ENCODE data around the gene AGR2. TPM values are rescaled to one million over a fixed set of nuclear protein-coding genes. Genes with fewer than 3 reads are reported as not detected.
A peak's percentile ranks its signal among the peaks of the same experiment; 100 is the strongest.

Gene AGR2
- total RNA-seq, 1 experiment from 2014 or later: 76.1 TPM

DNA sequence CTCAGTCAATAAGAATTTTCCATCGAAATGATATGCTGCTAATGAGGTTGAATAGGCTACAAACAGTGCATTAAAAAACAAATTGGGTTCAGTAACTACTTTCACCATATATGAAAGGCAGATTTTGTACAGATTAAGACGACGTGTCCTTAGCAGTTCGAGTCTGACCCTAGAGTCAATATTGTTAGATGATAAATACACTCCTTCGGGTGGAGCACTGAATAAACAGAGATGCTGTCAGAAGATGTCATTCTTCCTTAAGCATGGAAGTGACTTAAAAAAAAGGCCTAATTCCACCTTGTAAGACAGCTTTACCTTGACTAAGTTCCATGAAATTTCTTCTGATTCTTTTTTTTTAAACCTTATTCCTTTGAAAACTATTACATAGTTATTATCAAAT is 5.8 kb upstream of the AGR2 start:
- H3K79me2 ChIP-seq (ENCODE audit: low read depth): no peaks in the 10 kb centered on the region
- ChIA-PET POLR2A (ENCODE audit: unreplicated experiment) (no interaction called here), CTCF (no interaction called here)
- H3K27me3 ChIP-seq (ENCODE audit: insufficient read depth, low read depth): no peaks in the 10 kb centered on the region
- H3K9me2 ChIP-seq (ENCODE audit: insufficient read depth): no peaks in the 10 kb centered on the region
- TF ChIP-seq EZH2 (IDR thresholded peaks at IDR 0.05; ENCODE audit: low read depth): no peak
- TF ChIP-seq, protein P1, sequence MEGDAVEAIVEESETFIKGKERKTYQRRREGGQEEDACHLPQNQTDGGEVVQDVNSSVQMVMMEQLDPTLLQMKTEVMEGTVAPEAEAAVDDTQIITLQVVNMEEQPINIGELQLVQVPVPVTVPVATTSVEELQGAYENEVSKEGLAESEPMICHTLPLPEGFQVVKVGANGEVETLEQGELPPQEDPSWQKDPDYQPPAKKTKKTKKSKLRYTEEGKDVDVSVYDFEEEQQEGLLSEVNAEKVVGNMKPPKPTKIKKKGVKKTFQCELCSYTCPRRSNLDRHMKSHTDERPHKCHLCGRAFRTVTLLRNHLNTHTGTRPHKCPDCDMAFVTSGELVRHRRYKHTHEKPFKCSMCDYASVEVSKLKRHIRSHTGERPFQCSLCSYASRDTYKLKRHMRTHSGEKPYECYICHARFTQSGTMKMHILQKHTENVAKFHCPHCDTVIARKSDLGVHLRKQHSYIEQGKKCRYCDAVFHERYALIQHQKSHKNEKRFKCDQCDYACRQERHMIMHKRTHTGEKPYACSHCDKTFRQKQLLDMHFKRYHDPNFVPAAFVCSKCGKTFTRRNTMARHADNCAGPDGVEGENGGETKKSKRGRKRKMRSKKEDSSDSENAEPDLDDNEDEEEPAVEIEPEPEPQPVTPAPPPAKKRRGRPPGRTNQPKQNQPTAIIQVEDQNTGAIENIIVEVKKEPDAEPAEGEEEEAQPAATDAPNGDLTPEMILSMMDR (conservative IDR thresholded peaks at IDR 0.05): no peak
- peak in 1 of 2 experiments; percentile 56 for DNase-seq
- no peaks in the 10 kb centered on the region for H3K36me3 ChIP-seq (ENCODE audit: low read depth)
- no peak overlapping the region for H3K4me2 ChIP-seq
- no peaks in the 10 kb centered on the region; the same call in none of the 2 replicates for H3K9me3 ChIP-seq (ENCODE audit: insufficient read depth, low read depth)
- peaks cover 36% of the 10 kb centered on the region for H3K4me1 ChIP-seq (replicated peaks; ENCODE audit: insufficient read depth)
- no peak overlapping the region for H3K4me3 ChIP-seq
- no TSS peak for BruUV-seq (replicated peaks)
- H2AFZ ChIP-seq: 0 out of 2 replicates have a peak overlapping the region, but pooled peaks have one; percentile 5
- H4K20me1 ChIP-seq (ENCODE audit: insufficient read depth): no peaks in the 10 kb centered on the region
- intact Hi-C loops (cut with micrococcal nuclease; ENCODE audit: unreplicated experiment): no loop called here
- 0 out of 2 replicates have a peak overlapping the region, but pooled peaks have one; percentile 67 for H3K27ac ChIP-seq
- H3F3A ChIP-seq (ENCODE audit: insufficient read depth, low read depth): peaks cover 16% of the 10 kb centered on the region

DNA sequence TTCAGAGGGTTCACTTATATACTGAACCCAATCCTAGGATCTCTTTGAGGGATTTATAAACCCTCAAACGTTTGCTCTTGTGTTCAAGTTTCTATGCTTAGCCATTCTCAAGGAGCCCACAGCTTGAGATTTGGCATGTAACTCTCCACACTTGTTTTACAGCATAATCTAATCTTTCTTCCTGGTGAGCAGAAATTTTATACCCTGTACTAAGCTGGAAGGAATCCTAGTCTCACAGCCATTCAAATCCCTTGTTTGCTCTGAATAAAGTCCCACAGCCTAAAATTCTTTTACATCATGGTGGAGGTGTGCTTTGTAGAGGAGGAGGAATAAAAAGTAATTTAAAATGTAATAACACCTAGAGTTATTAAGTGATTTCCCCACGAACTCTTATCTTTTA is 5.3 kb upstream of the AGR2 start:
- Histone ChIP-seq H3K79me2 (ENCODE audit: low read depth) (no peaks in the 10 kb centered on the region), H3K4me3 (no peak overlapping the region), H3K27me3 (ENCODE audit: insufficient read depth, low read depth) (no peaks in the 10 kb centered on the region), H3K4me1 (replicated peaks; ENCODE audit: insufficient read depth) (peaks cover 40% of the 10 kb centered on the region), H3K27ac (no peak overlapping the region), H2AFZ (no peak overlapping the region), H3K4me2 (no peak overlapping the region), H3F3A (ENCODE audit: insufficient read depth, low read depth) (peaks cover 20% of the 10 kb centered on the region), H3K9me2 (ENCODE audit: insufficient read depth) (no peaks in the 10 kb centered on the region), H3K36me3 (ENCODE audit: low read depth) (no peaks in the 10 kb centered on the region), H3K9me3 (ENCODE audit: insufficient read depth, low read depth) (no peaks in the 10 kb centered on the region; the same call in none of the 2 replicates), H4K20me1 (ENCODE audit: insufficient read depth) (no peaks in the 10 kb centered on the region)
- BruUV-seq (replicated peaks): no TSS peak
- CTCF ChIA-PET: no interaction called here
- no peak for TF ChIP-seq EZH2 (IDR thresholded peaks at IDR 0.05; ENCODE audit: low read depth)
- TF ChIP-seq, protein P1 (conservative IDR thresholded peaks at IDR 0.05): no peak
- POLR2A ChIA-PET (ENCODE audit: unreplicated experiment): no interaction called here
- intact Hi-C loops (cut with micrococcal nuclease; ENCODE audit: unreplicated experiment): no loop called here
- DNase-seq: no peak

DNA sequence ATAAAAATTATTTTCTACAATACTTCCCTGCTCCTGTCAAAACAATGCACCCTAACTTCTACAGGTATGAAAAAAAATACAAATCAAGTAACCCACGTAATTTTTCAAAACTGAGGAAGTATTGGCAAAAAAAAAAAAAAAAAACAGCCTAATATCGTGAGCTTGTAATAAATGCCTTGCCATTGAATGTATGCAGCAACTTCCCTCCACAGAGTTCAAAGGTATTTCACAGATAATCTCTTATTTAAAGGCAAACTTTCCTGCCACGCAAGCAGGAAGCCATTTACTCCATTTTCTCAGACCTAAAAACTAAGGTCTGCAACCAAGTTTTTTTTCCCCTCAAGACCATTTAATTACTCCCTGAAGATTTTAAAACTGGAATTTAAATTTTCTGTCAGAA is 642 bp upstream of the AGR2 start:
- H3K4me3 ChIP-seq: peak overlapping the region; percentile 55; the same call in 1 of the 2 replicates
- peak overlapping the region; percentile 77 for H3K4me2 ChIP-seq
- H3F3A ChIP-seq (ENCODE audit: insufficient read depth, low read depth): peaks cover 29% of the 10 kb centered on the region
- peak overlapping the region; percentile 67 for H3K27ac ChIP-seq
- peaks cover 10% of the 10 kb centered on the region for H3K79me2 ChIP-seq (ENCODE audit: low read depth)
- BruUV-seq (replicated peaks): no TSS peak
- POLR2A ChIA-PET (ENCODE audit: unreplicated experiment): interaction anchor here (0.6 to 0.7 kb wide), 3 partner anchors 12 to 86 kb away, joined by 3 to 6 read pairs (median 6); no protein-coding TSS in a partner anchor
- TF ChIP-seq, protein P1 (conservative IDR thresholded peaks at IDR 0.05): no peak
- TF ChIP-seq EZH2 (IDR thresholded peaks at IDR 0.05; ENCODE audit: low read depth): no peak
- no peaks in the 10 kb centered on the region for H4K20me1 ChIP-seq (ENCODE audit: insufficient read depth)
- no peaks in the 10 kb centered on the region; the same call in 1 of the 2 replicates for H3K9me3 ChIP-seq (ENCODE audit: insufficient read depth, low read depth)
- intact Hi-C loops (cut with micrococcal nuclease; ENCODE audit: unreplicated experiment): loop anchor here (1.0 to 10.0 kb wide), 3 partner anchors 42 to 499 kb away; no protein-coding TSS in a partner anchor
- H3K9me2 ChIP-seq (ENCODE audit: insufficient read depth): no peaks in the 10 kb centered on the region
- H3K27me3 ChIP-seq (ENCODE audit: insufficient read depth, low read depth): no peaks in the 10 kb centered on the region
- H2AFZ ChIP-seq: peak overlapping the region; percentile 29
- DNase-seq: peak in 1 of 2 experiments; percentile 37
- CTCF ChIA-PET: interaction anchor here (0.6 kb wide), 2 partner anchors 48 to 85 kb away, joined by 4 to 6 read pairs; no protein-coding TSS in a partner anchor
- peaks cover 58% of the 10 kb centered on the region for H3K4me1 ChIP-seq (replicated peaks; ENCODE audit: insufficient read depth)
- H3K36me3 ChIP-seq (ENCODE audit: low read depth): peaks cover 3% of the 10 kb centered on the region; the same call in 1 of the 2 replicates

Data from PC-9 (cell line).